H1 (cell line): ENCODE data around the gene LMAN1.

Experiments
- CTCF ChIP-seq, 3 experiments: IDR thresholded peaks; 1 replicate in 2 of 3; 2 replicates in 1 of 3; pipeline versions ENCODE4 v1.5.1 to v1.6.1; 2011; ENCODE audit warnings: low read length in 3 of 3, mild to moderate bottlenecking in 3 of 3, inconsistent platforms in 2 of 3, low read depth in 1 of 3, moderate library complexity in 1 of 3; ENCODE audit not compliant: insufficient read depth in 1 of 3; ENCODE audit errors: control extremely low read depth in 1 of 3
- EGR1 ChIP-seq: IDR thresholded peaks from 2 replicates; pipeline ENCODE4 v1.6.1; 2011; ENCODE audit warnings: low read depth, low read length, borderline replicate concordance
- FOSL1 ChIP-seq: IDR thresholded peaks from 2 replicates; pipeline ENCODE4 v1.6.1; 2011; ENCODE audit warnings: mild to moderate bottlenecking, low read depth, low read length, moderate library complexity; ENCODE audit not compliant: insufficient read depth
- JUND ChIP-seq: IDR thresholded peaks from 2 replicates; pipeline ENCODE4 v1.6.1; 2011; ENCODE audit warnings: mild to moderate bottlenecking, improper control_type of control experiment, low read length
- MAX ChIP-seq: IDR thresholded peaks from 2 replicates; pipeline ENCODE4 v1.6.1; 2012; ENCODE audit warnings: inconsistent platforms

- TF ChIP-seq CTCF (IDR thresholded peaks at IDR 0.05; ENCODE audit: control extremely low read depth in 1 of 3, insufficient read depth in 1 of 3, low read depth in 1 of 3, low read length in 3 of 3) (no peak), MAX (no peak), JUND (no peak), FOSL1 (no peak), EGR1 (no peak)
Observed at GRCh38 chr18:59385191-59385590, 26.1 kb upstream of the LMAN1 start.
